ENCODE data around the gene IL17F.

DNA sequence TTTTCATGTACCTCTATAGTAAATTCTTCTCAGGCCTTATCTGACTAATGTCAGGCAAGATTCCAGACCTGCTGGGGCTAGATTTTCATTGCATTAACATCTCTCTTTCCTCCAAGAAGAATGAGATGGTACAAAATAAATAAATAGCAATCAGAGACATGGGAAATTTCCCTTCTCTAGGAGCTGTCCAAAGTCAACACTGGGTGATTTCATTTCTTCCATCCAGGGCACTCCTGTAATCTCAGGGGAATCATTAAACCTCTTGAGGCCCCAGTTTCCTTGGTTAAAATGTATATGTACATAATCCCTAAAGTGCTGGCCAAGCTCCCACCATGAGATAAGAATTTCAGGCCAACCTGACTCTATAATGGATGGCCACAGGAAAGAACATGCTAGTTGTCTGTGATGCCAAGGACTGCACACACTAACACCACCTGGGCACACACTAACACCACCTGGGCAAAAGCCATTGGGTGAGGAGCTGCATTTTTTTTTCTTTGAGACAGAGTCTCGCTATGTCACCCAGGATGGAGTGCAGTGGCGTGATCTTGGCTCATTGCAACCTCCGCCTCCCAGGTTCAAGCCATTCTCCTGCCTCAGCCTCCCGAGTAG is 912 bp downstream of the IL17F start:
- TF ChIP-seq EZH2 (IDR thresholded peaks at IDR 0.05; ENCODE audit: low read length) (no peak), CTCF (optimal IDR thresholded peaks at IDR 0.05 in 1 of 3, IDR thresholded peaks at IDR 0.05 in 1 of 3, conservative IDR thresholded peaks at IDR 0.05 in 1 of 3; ENCODE audit: extremely low read depth in 1 of 3, insufficient read depth in 2 of 3, low read length in 3 of 3) (no peak)
